Transverse colon (tissue), 4 donors: ENCODE data around the gene RASGRP2. TPM values are rescaled to one million over a fixed set of nuclear protein-coding genes. Genes with fewer than 3 reads are reported as not detected.

Experiments used
- DNase-seq: peaks from one replicate; pipeline ENCODE4 v3.0.0-alpha.2; 2019
- H3K27ac ChIP-seq, 4 donors: fragments of 200-600 bp; sonication (generic); 2 replicates each; pipeline ENCODE4 v1.5.1; 2016 to 2018; ENCODE audit warnings: inconsistent platforms in 4 of 4
- H3K27me3 ChIP-seq: fragments of 200-600 bp; sonication (generic); 2 replicates; pipeline ENCODE4 v1.5.1; 2017; ENCODE audit warnings: inconsistent platforms
- H3K36me3 ChIP-seq, 4 donors: fragments of 200-600 bp; sonication (generic); 2 replicates each; pipeline ENCODE4 v1.5.1; 2017 to 2019; ENCODE audit warnings: inconsistent platforms in 4 of 4
- H3K4me1 ChIP-seq, 4 donors: fragments of 200-600 bp; sonication (generic); 2 replicates each; pipeline ENCODE4 v1.5.1; 2017 to 2020; ENCODE audit warnings: inconsistent platforms in 4 of 4
- H3K4me3 ChIP-seq, 4 donors: fragments of 200-600 bp; sonication (generic); 1 replicate in 1 of 4; 2 replicates in 3 of 4; pipeline versions ENCODE4 v1.5.1 to v1.6.1; 2017 to 2019; ENCODE audit warnings: inconsistent platforms in 4 of 4
- H3K9me3 ChIP-seq, 2 donors: fragments of 200-600 bp; sonication (generic); 2 replicates each; pipeline ENCODE4 v1.5.1; 2017 to 2019; ENCODE audit warnings: inconsistent platforms in 2 of 2
- EP300 ChIP-seq: sonication (generic); formaldehyde crosslinking; IDR thresholded peaks from one replicate; pipeline ENCODE4 v1.6.1; 2017; ENCODE audit warnings: antibody characterized with exemption, low read depth
- POLR2A ChIP-seq: fragments of 450-650 bp; IDR thresholded peaks from one replicate; pipeline ENCODE4 v1.6.1; 2016; ENCODE audit warnings: antibody characterized with exemption, mild to moderate bottlenecking, moderate library complexity
- POLR2AphosphoS5 ChIP-seq, 3 donors: sonication (generic); formaldehyde crosslinking; IDR thresholded peaks; one replicate each; pipeline ENCODE4 v1.6.1; 2016; ENCODE audit warnings: antibody characterized with exemption in 3 of 3
- WGBS, 2 donors: methylation state at CpG; one replicate each; pipeline ENCODE4 v1.1.5; 2018; ENCODE audit warnings: low coverage in 1 of 2; 5-methylcytosine and 5-hydroxymethylcytosine counted together
- in situ Hi-C, 4 donors: fragments of 200-750 bp; cut with MboI; loops; one replicate each; pipeline versions ENCODE4 v1.15.0 to v1.15.1; 2017; ENCODE audit warnings: low sequenced_read_pairs in 3 of 4, low pct_ligation_motif_present in 1 of 4, low pct_unique_long_range_greater_than_20kb in 1 of 4
- intact Hi-C: fragments of 100-400 bp; cut with DNase I; formaldehyde crosslinking; loops from one replicate; pipeline ENCODE4 v1.15.1; 2023; ENCODE audit warnings: low total_unique reads
- total RNA-seq, 4 donors: library from RNA; depleted of rRNA; stranded (reverse); fragments of >200 nt; gene quantifications; one replicate each; pipeline ENCODE4 v1.1.0, GENCODE V29; 2016
- TF ChIP-seq, protein P1 (sequence below), 5 experiments: fragments of 200-600 bp in 3 of 5; fragments of 450-650 bp in 2 of 5; sonication (generic) in 3 of 5; IDR thresholded peaks; 1 replicate in 2 of 5; 2 replicates in 3 of 5; pipeline ENCODE4 v1.5.1; 2016 to 2017; ENCODE audit warnings: antibody characterized with exemption in 5 of 5, inconsistent platforms in 3 of 5, mild to moderate bottlenecking in 2 of 5, moderate library complexity in 1 of 5

RASGRP2 gene
- total RNA-seq, 4 donors from 2014 or later = 12.1 to 24.3 (median 17.3) TPM

DNA sequence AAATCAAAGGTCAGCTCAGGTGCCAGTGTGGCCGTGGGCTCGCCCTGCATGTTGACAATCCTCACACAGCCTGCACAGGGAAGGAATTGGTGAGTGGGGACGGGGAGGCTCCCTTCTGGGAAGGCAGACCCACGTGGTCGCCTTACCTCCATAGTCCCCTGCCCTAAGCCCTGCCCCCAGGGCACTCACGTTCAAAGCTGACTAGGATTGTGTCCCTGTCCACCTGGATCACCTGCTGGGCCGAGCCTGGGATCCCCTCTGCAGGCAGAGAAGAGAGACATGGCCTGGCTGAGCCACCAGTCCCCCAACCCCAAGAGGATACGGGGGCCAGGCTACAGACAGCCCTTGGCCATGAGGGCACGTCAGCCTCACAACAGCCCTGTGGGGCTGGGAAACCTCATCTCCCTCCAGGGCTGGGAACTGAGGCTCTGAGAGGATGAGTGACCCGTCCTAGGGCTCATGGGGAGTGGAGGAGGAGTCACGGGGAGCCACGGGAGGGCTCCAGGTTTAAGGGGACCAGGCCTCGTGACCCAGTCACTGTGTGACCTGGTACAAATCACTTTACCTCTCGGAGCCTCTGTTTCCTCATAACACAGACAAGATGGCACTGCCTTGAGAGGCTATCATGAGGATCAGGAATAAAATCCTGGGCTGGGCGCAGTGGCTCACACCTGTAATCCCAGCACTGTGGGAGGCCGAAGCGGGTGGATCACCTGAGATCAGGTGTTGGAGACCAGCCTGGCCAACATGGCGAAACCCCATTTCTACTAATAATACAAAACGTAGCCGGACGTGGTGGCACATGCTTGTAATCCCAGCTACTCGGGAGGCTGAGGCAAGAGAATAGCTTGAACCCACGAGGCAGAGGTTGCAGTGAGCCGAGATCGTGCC, 46.5 kb upstream of the RASGRP2 start:
- H3K27me3 ChIP-seq = no peaks in the 10 kb centered on the region
- in situ Hi-C loops = no loop called here
- H3K27ac ChIP-seq = no peak overlapping the region
- no peaks in the 10 kb centered on the region for H3K36me3 ChIP-seq
- H3K9me3 ChIP-seq = no peaks in the 10 kb centered on the region
- H3K4me3 ChIP-seq = no peak overlapping the region
- TF ChIP-seq POLR2A = no peak
- intact Hi-C loops = no loop called here
- DNase-seq = no peak
- peaks cover 0 to 13% (median 0%) of the 10 kb centered on the region in 4 donors for H3K4me1 ChIP-seq
- WGBS, 2 donors = 84% methylated on average over 25 of the region's 25 CpGs; no CpG with 5 or more reads in 1 of the 2 donors

DNA sequence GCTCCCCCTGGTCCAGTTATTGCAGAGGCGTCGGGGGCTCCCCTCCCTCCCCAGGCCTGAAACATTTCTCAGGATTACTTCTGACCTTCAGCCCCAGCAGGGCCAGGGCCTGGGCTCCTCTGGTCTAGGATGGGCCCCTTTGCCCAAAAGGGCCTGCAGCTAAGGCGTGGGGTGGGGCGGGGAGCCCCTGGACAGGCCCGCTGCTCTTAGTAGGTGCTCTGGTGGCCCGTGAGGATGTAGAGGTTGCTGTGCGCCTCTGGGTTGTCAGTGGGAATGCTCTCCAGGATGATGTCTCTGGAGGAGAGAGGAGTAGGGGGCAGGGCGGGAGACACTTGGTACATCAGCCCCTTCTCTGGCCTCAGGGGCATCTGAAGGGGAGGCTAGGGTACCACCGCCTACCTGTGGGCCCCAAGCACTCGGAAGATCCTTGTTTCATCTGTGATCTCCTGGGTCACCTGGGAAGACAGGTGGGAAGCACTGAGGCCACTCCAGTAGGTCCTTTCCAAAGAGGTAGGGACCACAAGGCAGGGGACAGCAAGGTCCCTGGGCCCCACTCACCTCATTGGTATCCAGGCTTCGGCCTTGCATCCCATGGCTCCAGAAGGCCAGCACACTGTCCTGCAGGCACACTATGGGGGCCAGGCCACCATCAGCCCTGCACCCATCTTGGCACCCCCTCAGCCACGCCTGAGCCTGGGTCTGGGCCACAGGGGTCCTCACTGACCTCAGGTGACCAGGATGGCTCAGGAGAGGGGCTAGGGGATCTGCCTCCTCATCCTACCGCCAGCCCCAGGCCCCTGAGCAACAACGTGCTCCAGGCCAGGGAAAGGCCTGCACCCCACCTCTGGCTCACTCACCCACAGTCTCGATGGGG, 45.6 kb upstream of the RASGRP2 start:
- no peak overlapping the region for H3K27ac ChIP-seq
- peaks cover 0 to 19% (median 2%) of the 10 kb centered on the region in 4 donors for H3K4me1 ChIP-seq
- in situ Hi-C loops (no loop called here), intact Hi-C loops (no loop called here)
- no peak for DNase-seq
- H3K36me3 ChIP-seq = no peaks in the 10 kb centered on the region
- no peak overlapping the region for H3K4me3 ChIP-seq
- WGBS, 2 donors = 92 to 93% methylated on average over 3 to 13 of the region's 15 CpGs
- no peaks in the 10 kb centered on the region for H3K9me3 ChIP-seq
- H3K27me3 ChIP-seq = no peaks in the 10 kb centered on the region
- TF ChIP-seq POLR2A = no peak
- no peak for TF ChIP-seq EP300
- TF ChIP-seq POLR2AphosphoS5 (IDR thresholded peaks at IDR 0.05) = no peak
- TF ChIP-seq, protein P1, sequence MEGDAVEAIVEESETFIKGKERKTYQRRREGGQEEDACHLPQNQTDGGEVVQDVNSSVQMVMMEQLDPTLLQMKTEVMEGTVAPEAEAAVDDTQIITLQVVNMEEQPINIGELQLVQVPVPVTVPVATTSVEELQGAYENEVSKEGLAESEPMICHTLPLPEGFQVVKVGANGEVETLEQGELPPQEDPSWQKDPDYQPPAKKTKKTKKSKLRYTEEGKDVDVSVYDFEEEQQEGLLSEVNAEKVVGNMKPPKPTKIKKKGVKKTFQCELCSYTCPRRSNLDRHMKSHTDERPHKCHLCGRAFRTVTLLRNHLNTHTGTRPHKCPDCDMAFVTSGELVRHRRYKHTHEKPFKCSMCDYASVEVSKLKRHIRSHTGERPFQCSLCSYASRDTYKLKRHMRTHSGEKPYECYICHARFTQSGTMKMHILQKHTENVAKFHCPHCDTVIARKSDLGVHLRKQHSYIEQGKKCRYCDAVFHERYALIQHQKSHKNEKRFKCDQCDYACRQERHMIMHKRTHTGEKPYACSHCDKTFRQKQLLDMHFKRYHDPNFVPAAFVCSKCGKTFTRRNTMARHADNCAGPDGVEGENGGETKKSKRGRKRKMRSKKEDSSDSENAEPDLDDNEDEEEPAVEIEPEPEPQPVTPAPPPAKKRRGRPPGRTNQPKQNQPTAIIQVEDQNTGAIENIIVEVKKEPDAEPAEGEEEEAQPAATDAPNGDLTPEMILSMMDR (IDR thresholded peaks at IDR 0.05) = no peak

DNA sequence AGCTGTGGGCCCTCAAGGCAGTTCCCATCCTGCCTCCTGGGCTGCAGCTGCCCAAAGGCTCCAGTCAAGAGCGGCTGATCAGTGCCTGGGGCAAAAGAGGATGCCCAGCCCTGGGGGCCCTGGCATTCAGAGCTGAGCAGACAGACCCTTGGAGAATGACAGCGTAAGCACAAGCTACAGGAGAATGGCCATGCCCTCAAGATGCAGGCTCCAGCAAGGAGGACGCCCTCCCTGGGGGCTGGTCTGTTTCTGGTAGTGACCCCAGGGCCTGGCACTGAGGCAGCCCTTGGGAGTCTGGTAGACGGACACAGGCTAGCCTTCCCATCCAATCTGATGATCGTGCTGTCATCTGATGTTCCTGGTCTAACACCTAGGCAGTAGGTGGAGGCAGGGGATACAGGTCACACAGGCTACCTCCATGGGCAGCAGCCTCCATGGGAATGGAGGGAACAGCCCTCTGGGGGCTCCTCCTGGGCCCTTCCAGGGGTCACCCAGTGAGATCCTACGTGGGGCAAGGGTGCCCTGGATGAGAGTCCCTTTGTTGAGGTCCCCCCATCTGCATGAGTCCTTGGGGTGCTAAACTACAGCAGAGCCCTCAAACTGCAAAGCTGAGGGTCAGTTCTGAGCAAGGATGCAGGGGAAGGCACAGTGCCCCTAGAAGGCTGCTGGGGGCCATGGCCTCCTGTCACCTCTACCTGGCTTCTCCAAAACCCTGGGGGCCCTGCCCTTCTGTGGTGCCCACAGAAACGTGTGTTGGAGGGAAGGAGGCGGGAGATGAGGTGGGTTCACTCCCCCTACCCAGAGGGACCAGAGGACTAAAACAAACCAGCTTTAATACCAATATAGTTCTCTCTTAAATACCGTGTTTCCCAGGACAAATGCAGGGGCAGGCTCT, 44.6 kb upstream of the RASGRP2 start:
- no peak overlapping the region for H3K27ac ChIP-seq
- H3K36me3 ChIP-seq = no peaks in the 10 kb centered on the region
- H3K9me3 ChIP-seq = no peaks in the 10 kb centered on the region
- no peak for DNase-seq
- intact Hi-C loops = no loop called here
- H3K27me3 ChIP-seq = no peaks in the 10 kb centered on the region
- in situ Hi-C loops = no loop called here
- no peak for TF ChIP-seq POLR2AphosphoS5 (IDR thresholded peaks at IDR 0.05)
- TF ChIP-seq EP300 = no peak
- TF ChIP-seq, protein P1 (IDR thresholded peaks at IDR 0.05) = no peak
- no peak for TF ChIP-seq POLR2A
- 88 to 100% methylated on average over 1 to 8 of the region's 9 CpGs for WGBS, 2 donors
- no peak overlapping the region for H3K4me3 ChIP-seq
- peaks cover 0 to 21% (median 3%) of the 10 kb centered on the region in 4 donors for H3K4me1 ChIP-seq

DNA sequence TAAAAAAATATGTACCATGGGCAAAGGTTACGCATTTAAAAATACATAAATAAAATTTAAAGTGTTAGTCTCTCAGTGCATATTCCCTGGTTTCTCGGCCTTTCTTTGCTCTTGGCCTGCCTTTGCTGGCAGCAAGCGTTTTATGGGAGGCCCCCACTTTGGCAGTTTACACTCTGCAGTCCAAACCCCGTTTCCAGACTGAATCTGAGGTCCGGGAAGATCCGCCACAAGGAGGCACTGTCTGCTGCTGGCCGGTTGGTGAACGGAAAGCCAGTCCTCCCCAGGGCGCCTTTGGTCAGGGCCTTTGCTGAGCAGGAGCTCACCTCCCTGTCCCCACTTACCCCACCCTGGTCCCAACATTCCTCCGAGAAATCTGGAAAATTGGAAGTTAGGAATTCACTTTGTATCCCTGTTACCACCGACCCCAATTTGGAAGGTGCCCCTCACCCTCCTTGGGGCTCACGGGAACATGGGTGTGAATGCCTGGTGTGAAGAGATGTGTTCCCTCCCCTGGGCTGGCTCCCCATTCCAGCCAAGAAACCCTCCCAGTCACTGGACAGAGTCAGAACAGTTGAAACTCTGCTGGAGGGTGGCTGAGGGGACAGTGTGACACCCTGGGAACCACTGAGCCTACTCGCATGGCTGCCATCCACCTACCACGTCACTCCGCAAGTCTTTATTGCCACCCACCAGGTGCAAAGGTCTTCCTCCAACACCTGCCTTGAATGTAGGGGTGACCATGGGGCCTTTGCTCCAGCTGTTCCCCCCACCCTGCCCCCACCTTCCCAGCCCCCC, 43.8 kb upstream of the RASGRP2 start:
- TF ChIP-seq EP300 (no peak), POLR2AphosphoS5 (IDR thresholded peaks at IDR 0.05) (no peak)
- TF ChIP-seq, protein P1 (IDR thresholded peaks at IDR 0.05) = peak; percentile 65 to 76 (median 73)
- H3K4me1 ChIP-seq = peaks cover 0 to 21% (median 3%) of the 10 kb centered on the region in 4 donors
- DNase-seq = peak; percentile 82
- intact Hi-C loops (no loop called here), in situ Hi-C loops (no loop called here)
- H3K9me3 ChIP-seq = no peaks in the 10 kb centered on the region
- H3K27ac ChIP-seq = peak overlapping the region in 1 of 4 donors; percentile 7
- H3K4me3 ChIP-seq = no peak overlapping the region
- no peaks in the 10 kb centered on the region for H3K36me3 ChIP-seq
- 37 to 67% methylated on average over 2 to 15 of the region's 15 CpGs for WGBS, 2 donors
- H3K27me3 ChIP-seq = no peaks in the 10 kb centered on the region
